Kasumi-1 (cell line): ENCODE measurements around the gene TPRG1.

ENCODE experiments used
- DNase-seq, 2 experiments: peaks; one replicate each; lab custom pipeline; 2025; lab: John Stamatoyannopoulos, UW

TPRG1 gene

GRCh38 chr3:189355481-189356201 lies 183.9 kb downstream of the TPRG1 start:
- no peak for DNase-seq

- DNase-seq: no peak
Observed at GRCh38 chr3:189360291-189360690, 188.5 kb downstream of the TPRG1 start.

- DNase-seq: no peak
Observed at GRCh38 chr3:189361103-189361835, 189.5 kb downstream of the TPRG1 start.

- DNase-seq: no peak
Observed at GRCh38 chr3:189363590-189364255, 192.0 kb downstream of the TPRG1 start.

- DNase-seq: peak; percentile 3 to 15
Observed at GRCh38 chr3:189365609-189366564, 194.1 kb downstream of the TPRG1 start.

GRCh38 chr3:189368384-189368783 lies 196.6 kb downstream of the TPRG1 start:
- no peak for DNase-seq

- DNase-seq: peak in 1 of 2 experiments; percentile 11
Observed at GRCh38 chr3:189369636-189370035, 197.9 kb downstream of the TPRG1 start.

GRCh38 chr3:189372243-189372642 lies 200.5 kb downstream of the TPRG1 start:
- no peak for DNase-seq
